Fibroblast of the aortic adventitia (primary cell): Measurements from ENCODE around the gene NMNAT2. TPM values are rescaled to one million over a fixed set of nuclear protein-coding genes. Genes with fewer than 3 reads are reported as not detected.

Experiments used
- DNase-seq: peaks from one replicate; pipeline ENCODE4 v3.0.0-alpha.2; 2010; ENCODE audit warnings: low read depth
- H3K4me3 ChIP-seq: 2 replicates; pipeline ENCODE4 v1.5.1; 2011; ENCODE audit warnings: low read depth, mild to moderate bottlenecking, control low read depth, low read length, moderate library complexity
- total RNA-seq: library from RNA; depleted of rRNA; stranded (reverse); fragments of >200 nt; gene quantifications from 2 replicates; pipeline ENCODE4 v1.2.3, GENCODE V29; 2012; ENCODE audit warnings: low replicate concordance
- TF ChIP-seq, protein P1 (sequence below): IDR thresholded peaks from 2 replicates; pipeline ENCODE4 v1.5.1; 2011; ENCODE audit warnings: mild to moderate bottlenecking, low read length, control low read depth, inconsistent platforms; ENCODE audit not compliant: insufficient read depth

Gene NMNAT2
- total RNA-seq, 1 donor, result 3.4 TPM

DNA sequence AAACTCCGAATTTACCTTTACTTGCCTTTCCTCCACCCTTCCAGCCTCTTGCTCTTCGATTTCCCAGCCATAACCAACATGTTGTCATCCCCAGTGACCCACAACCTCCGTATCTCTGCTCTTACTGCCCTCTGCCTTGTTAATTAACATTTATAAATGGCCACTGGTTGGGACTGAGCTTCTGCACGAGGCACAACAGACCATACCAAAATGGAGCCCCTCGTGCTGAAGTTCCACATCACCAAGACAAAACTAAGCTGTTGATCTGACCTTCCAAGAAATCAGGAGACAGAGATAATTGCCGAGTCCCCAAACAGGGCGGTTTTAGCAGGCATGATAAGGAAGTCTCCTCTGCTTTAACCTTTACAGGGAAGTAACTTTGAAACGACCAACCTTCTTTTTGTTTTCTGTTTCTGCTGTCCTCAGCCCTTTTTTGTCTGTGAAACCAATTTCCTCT is 71.9 kb downstream of the NMNAT2 start:
- no peak for DNase-seq
- TF ChIP-seq, protein P1, sequence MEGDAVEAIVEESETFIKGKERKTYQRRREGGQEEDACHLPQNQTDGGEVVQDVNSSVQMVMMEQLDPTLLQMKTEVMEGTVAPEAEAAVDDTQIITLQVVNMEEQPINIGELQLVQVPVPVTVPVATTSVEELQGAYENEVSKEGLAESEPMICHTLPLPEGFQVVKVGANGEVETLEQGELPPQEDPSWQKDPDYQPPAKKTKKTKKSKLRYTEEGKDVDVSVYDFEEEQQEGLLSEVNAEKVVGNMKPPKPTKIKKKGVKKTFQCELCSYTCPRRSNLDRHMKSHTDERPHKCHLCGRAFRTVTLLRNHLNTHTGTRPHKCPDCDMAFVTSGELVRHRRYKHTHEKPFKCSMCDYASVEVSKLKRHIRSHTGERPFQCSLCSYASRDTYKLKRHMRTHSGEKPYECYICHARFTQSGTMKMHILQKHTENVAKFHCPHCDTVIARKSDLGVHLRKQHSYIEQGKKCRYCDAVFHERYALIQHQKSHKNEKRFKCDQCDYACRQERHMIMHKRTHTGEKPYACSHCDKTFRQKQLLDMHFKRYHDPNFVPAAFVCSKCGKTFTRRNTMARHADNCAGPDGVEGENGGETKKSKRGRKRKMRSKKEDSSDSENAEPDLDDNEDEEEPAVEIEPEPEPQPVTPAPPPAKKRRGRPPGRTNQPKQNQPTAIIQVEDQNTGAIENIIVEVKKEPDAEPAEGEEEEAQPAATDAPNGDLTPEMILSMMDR, result no peak
- no peak overlapping the region for H3K4me3 ChIP-seq

DNA sequence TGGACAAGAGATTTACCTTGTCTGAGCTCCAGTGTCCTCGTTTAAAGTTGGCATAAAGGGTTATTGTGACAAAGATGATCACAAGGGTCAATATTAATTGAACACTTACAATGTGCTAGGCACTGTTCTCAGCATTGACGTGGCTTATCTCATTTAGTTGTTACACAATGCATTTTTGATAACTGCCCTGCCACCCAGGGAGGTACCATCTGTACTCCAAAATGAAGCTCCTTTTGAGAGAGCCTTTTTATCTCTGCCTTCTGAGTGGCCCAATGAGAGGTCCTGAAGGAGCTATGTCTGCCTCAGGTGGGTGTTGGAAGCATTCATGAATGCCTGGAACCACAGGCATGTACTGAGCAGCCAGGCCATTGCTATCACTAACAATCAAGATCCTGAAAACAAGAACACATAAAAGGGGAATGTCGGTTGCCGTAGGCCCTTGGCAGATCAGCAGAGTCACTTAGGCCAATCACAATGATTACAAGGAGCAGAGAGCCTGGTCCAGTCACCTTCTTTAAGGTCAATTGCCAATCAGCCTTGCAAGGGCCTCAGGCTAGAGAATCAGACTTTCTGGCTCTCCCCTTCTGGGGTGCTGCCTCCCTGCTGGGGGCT is 78.5 kb downstream of the NMNAT2 start:
- no peak for DNase-seq
- no peak overlapping the region for H3K4me3 ChIP-seq
- TF ChIP-seq, protein P1, result no peak

DNA sequence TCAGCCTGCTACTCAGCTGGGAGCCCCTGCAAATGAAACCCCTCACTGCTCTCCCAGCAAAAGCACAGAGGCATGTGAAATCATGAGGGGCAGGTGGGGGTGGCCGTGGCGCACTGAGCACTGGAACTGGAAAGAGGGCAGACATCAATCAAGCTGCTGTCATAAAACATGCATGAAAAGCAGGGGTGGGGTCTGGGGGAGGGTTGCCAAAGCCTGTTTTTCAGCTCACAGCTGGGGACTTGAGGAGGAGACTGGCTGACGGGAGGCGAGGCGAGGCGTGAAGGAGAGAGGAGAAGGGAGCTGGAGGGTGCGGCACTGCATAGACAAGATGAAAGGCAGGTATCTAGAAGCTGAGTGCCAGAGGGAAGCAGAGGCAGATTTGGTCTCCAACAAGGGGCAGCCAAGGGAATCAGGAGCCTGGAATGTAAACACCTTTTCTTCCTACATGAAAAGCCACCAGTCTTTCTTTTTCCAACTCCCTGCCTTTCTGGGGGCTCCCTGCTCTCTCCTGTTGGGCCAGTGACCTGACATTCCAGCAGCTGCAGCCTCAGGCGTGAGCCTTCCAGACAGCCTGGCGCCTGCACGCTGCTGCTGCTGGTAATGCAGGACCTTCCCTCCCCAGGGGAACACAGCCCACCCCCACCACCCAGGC is 87.0 kb downstream of the NMNAT2 start:
- no peak overlapping the region for H3K4me3 ChIP-seq
- TF ChIP-seq, protein P1, result peak; percentile 1
- no peak for DNase-seq

DNA sequence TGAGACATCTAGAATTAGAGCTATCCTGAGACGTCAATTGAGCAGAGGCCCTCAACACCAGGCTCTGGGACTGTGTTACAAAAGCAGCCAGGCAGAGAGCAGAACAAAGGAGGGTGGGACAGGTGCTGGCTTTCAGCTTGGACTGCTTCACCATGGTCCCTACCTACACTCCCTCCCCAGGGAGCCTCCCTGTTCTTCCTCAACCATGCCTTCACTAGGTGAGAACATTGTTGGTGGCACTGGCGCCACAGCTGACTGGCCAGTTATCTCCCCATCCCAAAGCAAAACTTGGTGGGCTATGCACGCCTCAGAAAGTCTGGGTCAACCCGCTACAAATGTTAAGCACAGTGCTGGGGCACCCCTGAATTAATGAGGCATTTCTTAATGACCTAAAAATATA is 87.8 kb downstream of the NMNAT2 start:
- H3K4me3 ChIP-seq, result no peak overlapping the region
- DNase-seq, result no peak
- TF ChIP-seq, protein P1, result no peak

DNA sequence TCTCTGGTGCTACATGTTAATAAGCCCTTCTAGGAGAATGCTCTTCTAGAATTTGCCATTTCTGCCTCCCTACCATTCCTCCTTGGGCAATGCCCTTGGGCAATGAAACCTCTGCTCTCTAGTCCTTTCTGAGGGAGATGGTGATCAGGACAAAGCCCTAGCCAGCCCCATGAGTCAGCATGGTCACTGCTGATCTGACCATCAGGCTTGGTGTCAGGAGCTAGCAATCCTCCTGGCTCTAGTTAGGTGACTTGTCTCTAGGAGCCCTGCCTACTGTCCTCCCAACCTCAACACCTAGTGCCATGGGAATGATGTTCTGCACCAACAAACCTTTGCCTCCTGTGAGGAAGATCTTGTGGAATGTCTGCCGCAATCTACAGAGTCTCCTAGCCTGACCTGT is 89.8 kb downstream of the NMNAT2 start:
- TF ChIP-seq, protein P1, result no peak
- no peak overlapping the region for H3K4me3 ChIP-seq
- DNase-seq, result no peak

DNA sequence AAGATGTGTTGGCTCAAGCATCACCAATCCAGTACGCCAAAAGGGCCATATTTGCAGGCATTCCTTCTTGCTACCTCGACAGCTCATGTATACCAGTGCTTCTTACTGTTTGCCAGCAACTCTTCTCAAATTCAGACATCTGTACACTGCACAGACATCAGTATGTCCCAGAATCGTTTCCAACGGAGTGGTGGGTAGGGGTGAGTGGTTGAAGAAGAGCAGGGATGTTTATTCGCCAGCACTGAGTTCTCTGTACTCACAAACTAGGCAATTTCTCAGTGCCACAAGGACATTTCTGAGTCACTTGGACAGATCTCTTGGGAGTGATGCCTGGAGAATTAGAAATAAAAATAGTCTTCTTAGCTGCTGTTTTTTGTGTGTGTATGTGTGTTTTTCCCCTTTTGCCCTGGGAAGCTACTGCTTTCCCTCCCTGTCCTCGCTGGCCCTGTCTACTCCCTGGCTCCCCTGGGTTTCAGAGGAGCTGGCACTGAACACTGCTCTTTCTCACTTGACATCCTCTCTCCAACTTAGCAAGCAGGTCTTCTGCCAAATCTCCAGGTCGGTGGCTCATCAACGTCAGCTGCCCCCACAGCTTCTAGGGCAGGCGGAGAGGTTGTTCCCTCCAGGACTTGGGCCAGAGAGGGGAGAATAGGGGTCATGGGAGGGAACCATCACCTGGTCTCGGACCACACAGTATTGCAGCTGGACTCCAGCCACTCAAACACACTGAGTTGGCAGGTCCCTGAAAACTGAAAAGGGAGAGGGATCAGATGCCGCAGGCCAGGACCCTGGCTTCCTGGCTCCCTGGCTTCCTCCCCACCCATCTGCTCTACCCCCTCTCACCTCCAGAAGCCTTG is 90.5 kb downstream of the NMNAT2 start:
- peak; percentile 22 for DNase-seq
- TF ChIP-seq, protein P1, result no peak
- H3K4me3 ChIP-seq, result no peak overlapping the region
